IPS DF 4.7 (cell line): ENCODE measurements around the gene MPO.

Experiments
- DNase-seq: peaks from one replicate; pipeline ENCODE4 v3.0.0-alpha.2; 2013; ENCODE audit warnings: low spot score; ENCODE audit errors: extremely low read depth

Gene MPO

DNA sequence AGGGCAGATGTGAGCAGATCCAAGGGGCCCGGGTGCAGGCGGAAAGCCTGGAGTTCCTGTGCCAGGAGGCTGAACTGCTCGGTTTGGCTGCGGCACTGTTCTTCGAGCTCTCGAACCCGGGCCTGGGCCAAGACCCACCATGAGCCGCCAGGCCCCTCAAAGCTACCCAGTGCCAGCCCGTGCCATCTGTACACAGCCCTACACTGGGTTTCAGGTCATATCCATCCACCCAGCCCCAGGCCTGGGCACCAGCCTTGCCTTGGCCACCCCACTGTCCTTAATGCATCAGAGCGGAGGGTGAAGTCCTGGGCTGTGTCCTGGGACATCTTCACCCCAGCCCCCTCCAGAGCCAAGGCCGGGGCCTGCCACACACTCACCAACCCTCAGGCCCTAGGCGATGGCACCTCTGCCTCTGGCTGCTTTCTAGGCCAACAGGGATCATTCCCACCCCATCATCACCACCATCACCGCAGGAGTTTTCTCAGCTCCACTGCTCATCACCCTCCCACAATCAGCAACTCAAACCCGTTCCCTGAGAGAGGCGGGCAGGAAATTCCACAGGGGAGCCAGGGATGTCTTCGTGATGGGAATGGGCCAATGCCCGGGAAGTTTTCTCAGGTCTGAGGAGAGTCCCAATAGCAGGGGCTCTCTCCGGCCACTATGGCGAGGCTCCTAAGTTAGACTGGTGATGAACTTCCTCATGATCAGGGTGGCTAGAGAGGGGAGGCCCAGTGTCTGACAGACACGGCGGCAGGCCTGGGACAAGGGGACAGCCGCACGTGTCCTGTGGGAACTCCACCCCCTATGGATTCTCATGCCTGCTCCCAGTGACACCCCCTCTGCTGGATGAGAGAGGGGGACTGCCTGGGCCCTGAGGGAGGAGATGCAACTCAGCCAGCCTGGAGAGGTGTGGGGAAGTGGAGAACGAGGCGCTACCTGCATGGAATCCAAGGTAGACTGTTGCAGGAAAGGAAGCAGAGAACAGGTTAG lies 38.7 kb upstream of the MPO start:
- no peak for DNase-seq

DNA sequence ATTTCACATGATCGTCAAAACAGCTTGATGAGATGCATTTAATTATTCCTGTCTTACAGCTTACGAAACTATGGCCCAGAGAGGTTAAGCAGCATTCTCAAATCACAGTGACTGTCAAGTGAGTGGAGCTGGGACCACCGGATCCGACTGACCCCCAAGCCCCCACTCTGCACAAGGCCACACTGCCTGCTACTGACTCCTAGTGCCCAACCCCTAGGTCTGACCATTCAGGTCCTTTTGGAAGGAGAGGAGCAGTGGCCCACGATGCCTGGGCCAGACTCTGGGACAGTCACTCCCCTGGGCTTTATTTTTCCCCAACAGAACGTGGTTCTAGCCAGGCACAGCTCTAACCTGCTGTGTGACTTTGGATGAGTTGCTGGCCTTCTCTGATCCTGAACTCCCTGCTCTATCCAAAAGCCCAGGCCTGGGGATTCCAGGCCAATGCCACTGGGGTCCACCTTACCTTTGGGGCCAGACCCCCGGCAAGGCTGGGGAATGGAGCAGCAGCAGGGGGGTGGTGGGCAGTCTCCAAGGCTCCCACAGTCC lies 38.0 kb upstream of the MPO start:
- DNase-seq: no peak

DNA sequence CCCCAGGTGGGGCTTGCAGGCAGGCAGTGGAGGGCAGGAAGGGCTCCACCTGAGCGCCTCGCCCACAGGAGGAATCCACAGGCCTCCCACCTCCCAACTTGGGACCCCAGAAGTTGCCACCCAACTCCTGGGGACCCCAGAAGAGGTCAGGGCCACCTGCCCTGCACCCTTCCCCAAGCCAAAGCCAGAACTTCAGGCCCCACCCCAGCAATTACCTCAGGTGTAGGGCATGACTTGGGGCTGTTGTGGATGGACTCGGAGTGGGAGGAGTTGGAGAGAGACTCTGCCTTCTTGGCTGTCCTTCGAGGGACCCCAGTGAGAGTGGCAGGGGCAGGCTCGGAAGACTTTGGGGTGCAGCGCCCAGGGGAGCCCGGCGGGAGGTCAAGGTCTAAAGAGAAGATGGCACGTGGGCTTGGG lies 37.3 kb upstream of the MPO start:
- no peak for DNase-seq

DNA sequence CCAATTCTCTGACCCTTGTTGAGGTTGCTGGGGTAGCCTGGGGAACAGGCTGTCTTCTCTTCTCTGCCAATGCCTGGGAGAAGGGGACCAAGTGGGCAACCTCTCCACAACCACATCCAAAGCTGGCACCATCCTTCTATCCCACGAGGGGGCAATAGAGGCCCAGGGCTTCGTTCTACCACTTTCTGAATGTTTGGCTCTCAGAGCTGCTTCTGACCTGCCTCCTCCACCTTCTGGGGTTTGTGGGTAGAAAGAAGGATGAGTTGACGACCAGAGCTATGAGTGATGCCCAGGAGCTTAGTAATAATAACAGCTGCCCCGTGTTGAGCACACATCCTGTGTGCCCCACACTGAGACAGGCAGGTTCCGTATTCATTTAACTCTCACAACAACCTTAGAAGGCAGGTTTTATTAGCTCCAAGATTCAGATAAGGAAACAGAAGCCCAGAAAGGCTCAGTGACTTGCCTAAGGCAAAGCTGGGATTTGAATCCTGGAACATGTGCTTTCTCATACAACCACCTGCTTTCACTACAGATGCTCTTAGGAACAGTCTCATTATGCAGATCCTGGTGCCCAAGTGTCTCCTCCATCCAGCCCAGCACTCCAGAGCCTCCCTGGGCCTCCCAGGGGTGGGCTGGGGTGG lies 36.8 kb upstream of the MPO start:
- no peak for DNase-seq

DNA sequence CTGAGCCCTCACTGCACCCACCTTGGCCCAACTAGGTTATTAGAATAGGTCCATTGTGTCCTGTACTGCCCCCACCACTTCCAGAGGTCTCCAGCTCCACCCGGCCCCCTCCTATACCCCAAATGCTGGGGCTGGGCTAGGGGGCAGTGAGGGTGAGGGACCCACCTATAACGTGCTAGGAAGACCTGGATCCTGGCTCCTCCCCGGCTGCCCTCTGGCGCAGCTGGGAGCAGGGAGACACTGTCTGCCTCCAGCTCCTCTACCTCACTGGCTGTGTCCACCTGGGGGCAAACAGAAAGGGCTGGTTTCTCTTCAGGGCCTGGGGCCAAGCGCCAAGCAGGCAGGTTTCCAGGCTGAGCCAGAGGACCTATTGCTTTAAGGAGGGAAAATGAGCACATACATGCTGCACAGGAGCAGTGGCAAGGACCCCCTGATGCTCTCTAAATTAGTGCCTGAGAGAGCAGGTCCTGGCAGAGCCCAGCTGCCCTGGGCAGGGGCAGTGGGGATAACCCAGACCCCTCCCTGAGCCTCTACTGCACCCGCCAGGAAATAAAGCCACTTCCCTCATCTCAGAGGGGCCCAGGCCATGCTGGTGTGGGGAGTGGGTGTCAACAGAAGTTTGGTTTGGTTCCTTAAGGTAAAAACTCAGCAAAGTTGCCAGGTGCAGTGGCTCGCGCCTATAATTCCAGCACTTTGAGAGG lies 35.7 kb upstream of the MPO start:
- DNase-seq: no peak

DNA sequence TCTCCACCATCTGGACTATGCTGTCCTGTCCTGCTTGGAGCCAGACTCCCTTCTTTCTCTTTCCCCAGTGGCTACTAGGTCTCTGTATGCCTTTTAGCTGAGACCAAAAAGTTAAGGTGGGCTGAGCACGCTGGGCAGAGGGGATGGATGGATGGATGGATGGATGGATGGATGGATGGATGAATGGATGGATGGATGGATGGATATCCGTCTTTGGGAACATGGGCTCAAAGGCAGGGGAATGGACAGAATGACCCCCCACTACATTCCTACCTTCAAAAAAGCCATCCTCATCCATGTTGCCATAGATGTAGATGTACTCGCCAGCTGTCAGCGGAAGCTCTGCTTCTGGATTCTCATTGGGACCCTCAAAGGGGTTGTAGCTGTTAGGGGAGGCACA lies 35.0 kb upstream of the MPO start:
- no peak for DNase-seq

DNA sequence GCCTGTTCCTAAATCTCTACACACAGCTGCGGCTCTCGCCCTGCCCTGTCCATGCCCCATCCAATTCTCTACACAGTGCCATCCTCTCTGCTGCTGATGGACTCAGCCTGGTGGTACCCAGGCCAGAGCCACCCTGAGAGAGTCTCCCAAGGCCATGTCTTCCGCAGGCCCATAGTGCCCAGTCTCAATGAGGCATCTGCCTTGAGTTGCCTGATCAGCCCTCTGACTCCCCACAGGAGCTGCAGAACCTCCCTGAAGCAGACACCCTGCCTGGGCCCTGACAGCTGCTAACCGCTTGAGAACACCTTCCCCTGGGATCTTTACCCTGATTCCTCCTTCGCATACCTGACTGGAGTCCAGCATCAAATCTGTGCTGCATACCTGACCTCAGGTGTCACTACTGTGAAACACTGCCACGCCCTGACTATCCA lies 34.6 kb upstream of the MPO start:
- DNase-seq: no peak

DNA sequence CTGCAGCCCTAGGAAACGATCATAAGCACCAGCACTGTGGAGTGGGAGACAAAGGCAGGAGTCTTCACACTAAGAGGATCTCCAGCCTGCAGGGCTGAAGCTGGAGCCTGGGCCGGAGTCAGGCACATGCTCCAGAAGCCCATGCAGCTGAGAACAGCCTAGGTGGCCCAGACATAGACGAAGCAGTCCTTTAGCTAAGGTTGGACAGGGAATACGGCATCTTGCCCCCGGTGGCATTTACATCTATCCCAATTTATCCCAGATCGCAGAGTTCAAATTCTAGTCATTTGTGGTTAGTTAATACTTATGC lies 33.9 kb upstream of the MPO start:
- DNase-seq: no peak

DNA sequence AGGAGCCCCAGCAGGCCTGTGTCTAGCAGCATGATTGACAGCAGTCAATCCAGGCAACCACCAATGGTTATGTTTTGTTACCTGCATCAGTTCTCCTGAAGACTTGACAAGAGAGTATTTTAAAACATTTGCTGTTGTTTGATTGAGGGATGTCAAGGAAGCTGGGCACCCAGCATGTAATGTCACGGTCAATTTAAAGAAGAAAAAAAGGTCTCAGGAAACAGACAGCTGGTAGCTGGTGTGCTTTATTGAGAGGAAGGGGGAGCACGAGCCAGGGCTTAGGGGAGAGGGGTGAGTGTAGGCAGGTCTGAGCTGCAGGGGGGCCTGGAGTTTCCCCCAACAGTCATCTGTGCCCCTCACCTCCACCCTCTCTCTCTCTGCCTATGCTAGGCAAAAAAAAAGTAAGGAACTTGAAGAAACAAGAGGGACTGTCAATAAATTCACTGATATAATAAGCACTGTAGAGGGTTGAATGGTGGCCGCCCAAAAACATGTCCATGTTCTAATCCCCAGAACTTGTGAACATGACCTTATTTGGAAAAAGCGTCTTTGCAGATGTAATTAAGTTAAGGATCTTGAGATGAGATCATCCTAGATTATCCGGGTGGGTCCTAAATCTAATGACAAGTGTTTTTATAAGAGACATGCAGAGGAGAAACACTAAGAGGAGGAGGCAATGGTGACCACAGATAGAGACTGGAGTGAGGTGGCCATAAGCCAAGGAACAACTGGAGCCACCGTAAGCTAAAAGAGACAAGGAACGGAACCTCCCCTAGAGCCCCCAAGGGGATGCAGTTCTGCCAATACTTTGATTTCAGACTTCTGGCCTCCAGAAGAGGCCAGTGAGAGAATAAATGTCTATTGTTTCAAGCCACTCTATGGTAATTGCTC lies 33.3 kb upstream of the MPO start:
- DNase-seq: no peak

DNA sequence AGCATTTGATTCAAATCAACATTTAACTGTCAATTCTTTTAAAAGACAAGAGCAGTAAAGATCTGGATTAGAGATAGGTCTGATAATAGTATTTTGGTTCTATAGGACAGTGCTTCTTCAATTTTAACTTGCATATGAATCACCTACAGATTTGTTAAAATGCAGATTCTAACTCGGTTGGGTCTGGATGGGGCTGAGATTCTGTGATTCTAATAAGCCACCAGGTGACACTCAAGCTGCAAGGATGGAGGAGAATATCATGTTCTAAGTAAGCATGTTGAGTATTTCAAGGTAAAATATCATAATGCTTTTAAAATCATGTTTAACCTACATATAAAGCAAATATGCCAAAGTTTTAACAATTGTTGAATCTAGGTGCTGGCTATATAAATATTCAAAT lies 32.1 kb upstream of the MPO start:
- DNase-seq: no peak

DNA sequence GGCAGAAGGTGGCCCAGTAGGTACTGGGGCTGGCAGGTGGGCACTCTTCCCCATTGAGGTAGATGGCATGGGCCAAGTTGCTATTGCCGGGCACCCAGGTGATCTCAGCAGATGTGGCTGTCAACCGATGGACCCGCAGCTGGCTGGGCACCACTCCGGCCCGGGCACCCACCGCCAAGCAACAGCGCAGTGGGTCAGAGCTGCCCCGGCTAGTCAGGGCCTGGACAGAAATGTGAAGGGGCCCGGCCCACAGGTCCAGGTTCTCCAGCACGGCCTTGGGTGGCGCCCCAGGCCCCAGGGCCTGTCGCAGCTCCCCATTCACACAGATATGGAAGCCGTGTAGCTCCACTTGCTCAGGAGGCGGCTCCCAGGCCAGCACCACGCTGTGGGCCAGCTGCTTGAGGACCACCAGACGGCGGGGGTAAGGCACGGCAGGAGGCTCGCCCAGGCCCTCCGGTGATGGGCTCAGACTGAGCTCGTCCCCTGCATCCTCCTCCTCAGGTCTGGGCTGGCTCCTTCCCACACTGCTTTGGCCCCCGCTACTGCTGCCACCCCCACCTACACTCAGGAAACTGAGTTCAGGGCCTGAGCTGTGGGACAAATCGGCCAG lies 31.4 kb upstream of the MPO start:
- no peak for DNase-seq

DNA sequence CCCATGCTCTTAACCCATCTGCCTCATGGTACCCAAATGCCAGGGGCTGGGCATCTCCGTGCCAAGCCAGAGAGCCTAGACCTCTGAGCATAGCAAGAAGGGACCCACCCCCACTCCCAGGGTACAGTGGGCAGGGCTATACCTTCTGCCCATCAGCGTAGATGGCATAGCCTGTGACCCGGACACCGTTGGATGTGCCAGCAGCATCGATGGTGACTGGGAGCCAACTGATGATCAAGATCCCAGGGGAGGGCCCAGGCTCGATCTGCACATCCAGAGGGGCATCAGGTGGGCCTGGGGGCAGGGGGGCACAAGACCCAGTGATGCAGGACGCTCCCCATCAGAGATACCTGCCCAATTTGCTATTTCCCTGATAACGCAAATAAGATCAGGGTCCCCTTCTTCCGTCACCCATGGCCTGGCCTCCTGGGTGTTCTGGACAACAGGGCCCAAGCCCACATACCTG lies 30.7 kb upstream of the MPO start:
- DNase-seq: no peak

DNA sequence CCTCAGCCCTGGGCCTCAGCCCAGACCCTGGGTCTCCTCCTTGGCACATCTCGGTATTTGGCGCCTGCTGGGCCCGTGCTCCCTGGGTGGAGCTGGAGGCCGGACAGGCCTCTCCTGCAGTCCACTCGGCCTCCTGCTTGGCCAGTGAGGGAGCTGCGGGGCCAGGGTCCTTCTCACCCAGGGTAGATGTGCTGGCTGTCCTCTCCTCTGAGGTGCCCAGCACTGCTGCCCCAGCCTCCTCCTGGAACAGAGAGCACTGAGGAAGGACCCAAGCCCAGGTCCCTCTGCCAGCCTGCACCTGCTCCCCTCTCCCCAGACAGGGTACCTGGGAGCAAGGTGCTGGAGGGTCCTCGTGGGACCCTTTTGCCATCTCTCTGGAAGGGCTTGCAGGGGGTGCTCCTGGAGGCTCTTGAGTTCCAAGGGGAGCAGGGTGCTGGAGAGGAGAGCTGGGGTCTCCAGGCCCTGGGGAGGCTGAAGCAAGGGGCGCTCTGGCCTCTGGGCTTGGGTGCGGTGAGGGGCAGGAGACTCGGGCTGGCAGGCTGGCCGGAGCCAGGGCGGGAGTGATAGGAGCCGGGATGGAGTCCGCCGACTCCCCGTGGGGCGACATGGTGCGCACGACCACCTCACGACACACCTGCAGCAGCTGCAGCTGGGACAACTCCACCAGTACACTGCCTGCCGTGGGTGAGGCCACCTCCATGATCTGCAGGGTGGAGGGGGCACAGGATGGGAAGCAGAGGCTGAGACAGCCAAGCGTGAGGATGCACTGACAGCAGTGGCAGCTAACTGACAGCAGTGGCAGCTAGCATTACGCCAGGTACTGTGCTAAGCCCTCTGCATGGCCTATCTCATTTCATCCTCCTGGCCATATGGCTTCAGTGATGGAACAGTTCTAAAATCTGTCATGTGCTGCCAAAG lies 30.0 kb upstream of the MPO start:
- DNase-seq: no peak

DNA sequence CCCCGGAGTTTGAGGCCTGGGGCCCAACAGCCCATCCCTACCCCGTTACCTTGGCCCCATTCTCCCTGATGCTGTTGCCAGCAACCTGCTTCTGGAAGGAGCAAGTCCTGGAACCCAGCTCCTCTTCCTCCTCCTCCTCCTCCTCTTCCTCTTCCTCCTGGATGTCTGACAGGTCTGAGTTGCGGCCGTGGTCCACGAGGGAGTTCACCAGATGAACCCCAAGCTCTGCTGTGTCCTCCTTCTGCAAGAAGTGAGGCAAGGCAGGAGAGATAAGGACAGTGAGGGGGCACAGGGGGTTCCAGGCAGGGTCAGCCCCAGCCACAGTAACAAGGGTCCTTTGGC lies 29.2 kb upstream of the MPO start:
- no peak for DNase-seq

DNA sequence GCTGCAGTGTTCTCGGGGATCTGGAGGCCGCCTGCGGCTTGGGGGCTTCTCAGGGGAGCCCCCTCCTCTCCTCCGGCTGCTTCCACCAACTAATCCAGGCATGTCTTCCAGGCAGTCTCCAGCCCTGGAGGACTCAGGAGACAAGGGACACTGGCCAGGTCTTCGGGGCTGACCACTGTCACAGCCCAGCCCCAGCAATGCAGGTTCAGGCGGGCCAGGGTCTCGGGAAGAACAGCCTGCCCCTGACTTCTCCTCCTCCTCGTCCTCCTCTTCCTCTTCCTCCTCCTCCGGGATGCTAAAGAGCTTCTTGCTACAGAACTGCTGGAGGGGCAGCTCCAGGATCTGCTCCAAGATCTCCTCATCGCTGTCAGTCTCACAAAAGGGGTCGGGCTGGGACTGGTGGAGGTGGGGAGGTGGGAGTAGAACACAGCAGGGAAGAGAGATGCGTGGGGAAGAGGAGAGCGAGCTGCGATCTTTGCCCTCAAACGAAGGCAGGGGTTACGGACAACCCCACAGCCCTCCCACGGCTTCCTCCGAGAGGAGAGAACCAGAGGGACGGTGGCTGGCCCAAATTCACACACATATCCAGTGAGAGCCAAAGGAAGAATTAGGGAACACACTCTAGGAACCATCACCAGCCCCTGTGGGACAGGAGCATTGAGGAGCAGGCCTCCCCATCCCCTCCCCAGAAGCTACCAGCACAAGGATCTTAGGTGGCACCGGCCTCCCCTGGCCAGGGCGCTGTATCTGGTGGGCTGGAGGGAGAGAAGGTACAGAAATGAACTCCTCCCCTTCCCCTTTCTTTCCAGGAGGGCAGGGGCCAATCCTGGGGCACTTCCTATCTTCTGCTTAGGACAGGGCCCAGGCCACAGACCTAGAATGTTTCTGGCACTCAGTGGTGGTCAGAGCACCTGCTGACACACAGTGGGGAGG lies 28.5 kb upstream of the MPO start:
- DNase-seq: no peak

DNA sequence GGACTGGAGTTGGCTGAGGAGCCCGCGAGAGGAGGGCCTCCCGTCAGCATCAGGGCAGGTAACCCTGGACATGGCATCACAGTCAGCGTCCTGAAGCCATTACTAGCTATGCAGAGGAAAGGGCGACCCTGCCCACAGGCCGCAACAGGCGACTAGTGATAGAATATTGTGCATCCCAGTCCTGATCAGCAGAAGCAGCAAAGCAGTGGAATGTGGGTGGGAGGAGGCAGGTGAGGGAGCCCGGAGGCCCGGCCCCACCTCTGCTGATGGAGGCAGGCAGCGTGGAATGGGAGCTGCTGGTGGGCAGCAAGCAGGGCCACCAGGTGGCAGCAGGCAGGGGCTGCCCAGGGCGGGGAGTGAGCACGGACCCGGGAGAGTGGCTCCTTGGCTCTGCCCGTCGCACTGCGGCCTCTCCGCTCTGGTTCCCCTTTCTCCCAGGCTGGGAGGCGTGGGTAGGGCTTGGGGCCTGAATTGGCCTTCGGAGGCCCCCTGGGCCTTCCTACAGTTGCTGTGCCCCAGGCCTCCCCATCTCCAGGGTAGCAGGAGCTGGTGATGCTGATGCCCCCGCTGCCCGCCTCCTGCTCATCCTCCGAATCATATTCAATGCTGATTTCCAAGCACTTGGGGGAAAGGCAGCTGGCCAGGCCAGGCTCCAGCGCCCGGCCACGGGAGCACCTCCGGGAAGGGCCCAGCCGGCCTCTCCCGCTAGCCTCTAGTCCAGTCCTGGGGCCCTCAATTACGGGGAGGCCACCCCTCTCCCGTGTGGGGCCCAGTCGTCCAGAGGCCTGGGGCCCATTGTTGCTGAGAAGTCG lies 27.6 kb upstream of the MPO start:
- no peak for DNase-seq

DNA sequence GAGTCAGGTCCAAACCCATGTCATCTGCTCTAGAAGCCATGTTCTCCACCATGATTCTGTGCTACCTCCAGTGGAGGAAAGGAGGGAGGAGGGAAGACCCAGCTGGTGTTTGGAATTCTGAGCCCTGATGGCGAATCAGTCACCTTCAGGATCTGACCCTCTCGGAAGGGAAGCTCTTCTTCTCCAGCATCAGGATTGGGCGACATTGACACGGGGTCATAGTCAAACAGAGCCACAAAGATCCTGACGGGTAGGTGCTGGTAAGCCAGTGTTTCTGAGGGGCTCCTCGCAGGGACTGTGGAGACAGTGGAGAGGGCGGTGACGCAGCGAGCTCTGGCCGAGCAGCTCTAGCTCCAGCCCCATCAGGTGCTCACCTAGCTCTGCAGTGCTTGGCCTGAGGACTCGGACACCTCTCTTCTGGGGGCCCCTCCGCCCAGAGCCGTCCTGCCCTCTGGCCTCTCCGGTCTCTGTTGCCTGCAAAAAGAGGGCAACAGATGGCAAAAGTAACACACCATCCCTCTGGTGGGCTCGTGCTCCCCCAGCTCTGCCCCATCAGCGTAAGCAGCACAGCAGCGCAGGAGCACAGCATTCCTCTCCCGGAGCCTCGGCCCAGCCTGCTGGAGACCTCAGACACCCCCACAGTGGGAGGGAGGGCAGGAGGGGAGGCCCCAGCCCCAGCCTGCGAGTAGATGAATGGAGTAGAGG lies 26.9 kb upstream of the MPO start:
- no peak for DNase-seq
